A549 (cell line): Measurements from ENCODE around the gene FBXO28. TPM values are rescaled to one million over a fixed set of nuclear protein-coding genes. Genes with fewer than 3 reads are reported as not detected.

Experiments
- ATAC-seq, 2 experiments: fragments of 200-7000 bp in 1 of 2; fragments of >200 bp in 1 of 2; cut with Nextera tagmentation in 1 of 2; cut with Tn5 transposase in 1 of 2; 3 replicates each; pipeline versions ENCODE4 v1.8.0 to v1.9.1; 2018 to 2020; ENCODE audit warnings: mild to moderate bottlenecking in 1 of 2, moderate library complexity in 1 of 2
- CTCF ChIA-PET: fragments of 300-600 bp; sonication (Branson Sonifier 250); formaldehyde crosslinking; extraction: SDS; loops from one replicate; lab custom pipeline; 2021; ENCODE audit warnings: antibody characterized with exemption, inconsistent platforms; lab: Yijun Ruan, JAX
- POLR2A ChIA-PET: fragments of 350-600 bp; formaldehyde crosslinking; extraction: SDS; loops from one replicate; lab custom pipeline; 2021; ENCODE audit warnings: antibody characterized with exemption, inconsistent platforms; lab: Yijun Ruan, JAX
- DNase-seq, 2 experiments: peaks; one replicate each; pipeline versions ENCODE4 v3.0.0 to v3.0.0-alpha.2; 2011 to 2016; ENCODE audit warnings: low read depth in 1 of 2, low spot score in 1 of 2
- FAIRE-seq: peaks from 2 replicates; lab custom pipeline; 2011; peaks lifted over from hg19 to GRCh38; lab: Jason Lieb, UNC
- H3K27ac ChIP-seq, 2 experiments: fragments of >200 bp; sonication (Bioruptor Twin); formaldehyde crosslinking; 3 replicates each; pipeline ENCODE4 v1.5.1; 2016 to 2017
- H3K4me1 ChIP-seq: fragments of >200 bp; sonication (Bioruptor Twin); formaldehyde crosslinking; 3 replicates; pipeline ENCODE4 v1.6.1; 2016
- H3K4me2 ChIP-seq: fragments of >200 bp; sonication (Bioruptor Twin); formaldehyde crosslinking; 3 replicates; pipeline ENCODE4 v1.6.1; 2016
- H3K4me3 ChIP-seq: fragments of >200 bp; sonication (Bioruptor Twin); formaldehyde crosslinking; 3 replicates; pipeline ENCODE4 v1.5.1; 2016
- H3K9me3 ChIP-seq: fragments of >200 bp; sonication (Bioruptor Twin); formaldehyde crosslinking; 3 replicates; pipeline ENCODE4 v1.6.1; 2016
- BHLHE40 ChIP-seq: IDR thresholded peaks from 2 replicates; pipeline ENCODE4 v1.6.1; 2012; ENCODE audit warnings: low read depth, low read length, inconsistent platforms
- CBX2 ChIP-seq: fragments of 200-600 bp; sonication (generic); IDR thresholded peaks from 2 replicates; pipeline ENCODE4 v1.6.1; 2016; ENCODE audit warnings: low read depth, mild to moderate bottlenecking, borderline replicate concordance
- CBX8 ChIP-seq: fragments of 200-600 bp; sonication (generic); IDR thresholded peaks from 2 replicates; pipeline ENCODE4 v1.6.1; 2016
- CEBPB ChIP-seq, 2 experiments: fragments of >200 bp in 1 of 2; sonication (Bioruptor Twin) in 1 of 2; formaldehyde crosslinking in 1 of 2; IDR thresholded peaks; 2 replicates each; pipeline ENCODE4 v1.6.1; 2012 to 2016
- E2F6 ChIP-seq: IDR thresholded peaks from 2 replicates; pipeline ENCODE4 v1.6.1; 2012; ENCODE audit warnings: low read depth, borderline replicate concordance
- EHF ChIP-seq: fragments of 250-450 bp; sonication (Bioruptor Pico); IDR thresholded peaks from 2 replicates; pipeline ENCODE4 v1.5.0; 2020; ENCODE audit warnings: mild to moderate bottlenecking
- EP300 ChIP-seq, 2 experiments: fragments of >200 bp; sonication (Bioruptor Twin); formaldehyde crosslinking; IDR thresholded peaks; 2 replicates in 1 of 2; 3 replicates in 1 of 2; pipeline ENCODE4 v1.6.1; 2016 to 2017
- ESRRA ChIP-seq: fragments of 150-350 bp; IDR thresholded peaks from 2 replicates; pipeline ENCODE4 v1.6.1; 2014; ENCODE audit warnings: mild to moderate bottlenecking, low read length, borderline replicate concordance
- FOSL2 ChIP-seq, 2 experiments: fragments of 450-650 bp in 1 of 2; fragments of >200 bp in 1 of 2; sonication (Bioruptor Twin) in 1 of 2; formaldehyde crosslinking; IDR thresholded peaks; 2 replicates each; pipeline versions ENCODE4 v1.5.0 to v1.6.1; 2016 to 2020; ENCODE audit warnings: mild to moderate bottlenecking in 1 of 2, moderate library complexity in 1 of 2
- HEYL ChIP-seq: fragments of 250-450 bp; sonication (Bioruptor Pico); IDR thresholded peaks from 2 replicates; pipeline ENCODE4 v1.8.0; 2021; ENCODE audit warnings: mild to moderate bottlenecking, moderate library complexity
- HMGXB4 ChIP-seq: fragments of 250-450 bp; sonication (Bioruptor Pico); IDR thresholded peaks from 2 replicates; pipeline ENCODE4 v1.5.0; 2021; ENCODE audit warnings: mild to moderate bottlenecking, moderate library complexity, borderline replicate concordance
- HOXA7 ChIP-seq: fragments of 250-450 bp; sonication (Bioruptor Pico); IDR thresholded peaks from 2 replicates; pipeline ENCODE4 v1.5.0; 2020; ENCODE audit warnings: mild to moderate bottlenecking, moderate library complexity
- JUNB ChIP-seq: fragments of >200 bp; sonication (Bioruptor Twin); formaldehyde crosslinking; IDR thresholded peaks from 2 replicates; pipeline ENCODE4 v1.6.1; 2016
- NR3C1 ChIP-seq: fragments of >200 bp; sonication (Bioruptor Twin); formaldehyde crosslinking; IDR thresholded peaks from 3 replicates; pipeline ENCODE4 v1.6.1; 2017
- PHF8 ChIP-seq: fragments of 200-600 bp; sonication (generic); IDR thresholded peaks from 2 replicates; pipeline ENCODE4 v1.6.1; 2016; ENCODE audit warnings: low read depth, mild to moderate bottlenecking, antibody characterized with exemption, moderate library complexity, borderline replicate concordance
- POLR2AphosphoS2 ChIP-seq: conservative IDR thresholded peaks from 2 replicates; pipeline ENCODE4 v1.6.1; 2012; ENCODE audit warnings: low read length, improper control_type of control experiment, inconsistent platforms
- RARB ChIP-seq: fragments of 250-450 bp; sonication (Bioruptor Pico); IDR thresholded peaks from 2 replicates; pipeline ENCODE4 v1.8.0; 2021; ENCODE audit warnings: mild to moderate bottlenecking, moderate library complexity
- REST ChIP-seq: fragments of 200-600 bp; sonication (generic); IDR thresholded peaks from 2 replicates; pipeline ENCODE4 v1.6.1; 2016; ENCODE audit warnings: antibody characterized with exemption, mild to moderate bottlenecking, moderate library complexity
- RFX5 ChIP-seq: fragments of 450-650 bp; IDR thresholded peaks from 2 replicates; pipeline ENCODE4 v1.7.1; 2014; ENCODE audit warnings: antibody characterized with exemption, mild to moderate bottlenecking, moderate library complexity
- RNF2 ChIP-seq: fragments of 200-600 bp; sonication (generic); IDR thresholded peaks from 2 replicates; pipeline ENCODE4 v1.6.1; 2016; ENCODE audit warnings: low read depth, mild to moderate bottlenecking, antibody characterized with exemption, moderate library complexity, borderline replicate concordance
- SREBF2 ChIP-seq: fragments of 450-650 bp; IDR thresholded peaks from 2 replicates; pipeline ENCODE4 v1.6.1; 2014; ENCODE audit warnings: mild to moderate bottlenecking, moderate library complexity
- TFCP2L1 ChIP-seq: fragments of 250-450 bp; sonication (Bioruptor Pico); IDR thresholded peaks from 2 replicates; pipeline ENCODE4 v1.5.0; 2021; ENCODE audit warnings: mild to moderate bottlenecking
- TP53 ChIP-seq: fragments of 250-450 bp; sonication (Bioruptor Pico); IDR thresholded peaks from 2 replicates; pipeline ENCODE4 v1.5.0; 2021; ENCODE audit warnings: mild to moderate bottlenecking, moderate library complexity
- ZFP36 ChIP-seq: fragments of 450-650 bp; IDR thresholded peaks from 2 replicates; pipeline ENCODE4 v1.6.1; 2014; ENCODE audit warnings: borderline replicate concordance; ENCODE audit not compliant: partially characterized antibody
- ZNF302 ChIP-seq: fragments of 250-450 bp; sonication (Bioruptor Pico); IDR thresholded peaks from 2 replicates; pipeline ENCODE4 v1.9.0; 2021; ENCODE audit warnings: inconsistent platforms, mild to moderate bottlenecking, moderate library complexity
- ZSCAN20 ChIP-seq: fragments of 250-450 bp; sonication (Bioruptor Pico); IDR thresholded peaks from 2 replicates; pipeline ENCODE4 v1.8.0; 2022; ENCODE audit warnings: mild to moderate bottlenecking, moderate library complexity
- WGBS: methylation state at CpG from one replicate; pipeline ENCODE4 v1.1.6; 2017; ENCODE audit errors: missing lambda C conversion rate; 5-methylcytosine and 5-hydroxymethylcytosine counted together
- polyA plus RNA-seq, 4 experiments: library from polyadenylated mRNA; depleted of rRNA in 3 of 4; stranded (reverse); fragments of >200 nt; fragmentation: RNase III in 1 of 4; extraction: RNeasy Plus Mini Kit Qiagen cat#74134 plus additional on column Dnase treatment in 1 of 4; gene quantifications; 2 replicates in 3 of 4; 3 replicates in 1 of 4; pipeline ENCODE4 v1.2.3, GENCODE V29; 2011 to 2017

FBXO28 gene
- polyA plus RNA-seq, 2 of the 4 experiments (the other 2 are of a cell fraction), result 19.1 to 31.5 TPM

GRCh38 chr1:224065455-224065854 lies 48.5 kb upstream of the FBXO28 start:
- CTCF ChIA-PET, result interaction anchor here (0.5 to 3.1 kb wide), 2 partner anchors 14 to 1132 kb away, joined by 3 to 17 read pairs; no protein-coding TSS in a partner anchor
- no peak for FAIRE-seq

GRCh38 chr1:224067207-224067606 lies 46.7 kb upstream of the FBXO28 start:
- no peak for TF ChIP-seq E2F6
- TF ChIP-seq REST, result no peak
- no peak for TF ChIP-seq TP53
- TF ChIP-seq CBX2, result no peak
- no peak for TF ChIP-seq BHLHE40
- no peak for TF ChIP-seq NR3C1
- TF ChIP-seq TFCP2L1 (CRISPR knock-in tag), result no peak
- TF ChIP-seq ZFP36, result no peak
- no peak for TF ChIP-seq EP300 (IDR thresholded peaks at IDR 0.05)
- no peak for TF ChIP-seq HMGXB4 (CRISPR knock-in tag)
- TF ChIP-seq ZNF302, result no peak
- no peak for TF ChIP-seq ESRRA
- CTCF ChIA-PET, result interaction anchor here (1.1 kb wide), 1 partner anchor 12 kb away, joined by 3 read pairs; no protein-coding TSS in a partner anchor
- H3K4me1 ChIP-seq, result 0 out of 3 replicates have a peak, but pooled peaks cover 4% of the 10 kb centered on the region
- POLR2A ChIA-PET, result no interaction called here
- 0 out of 3 replicates have a peak, but pooled peaks cover 3% of the 10 kb centered on the region for H3K9me3 ChIP-seq
- H3K4me3 ChIP-seq, result no peak overlapping the region
- H3K4me2 ChIP-seq, result no peak overlapping the region
- FAIRE-seq (no peak), ATAC-seq (no peak), DNase-seq (no peak)
- H3K27ac ChIP-seq, result no peak overlapping the region

More at GRCh38 chr1:224065455-224065854, 48.5 kb upstream of the FBXO28 start:
- Histone ChIP-seq H3K27ac (no peak overlapping the region), H3K9me3 (no peaks in the 10 kb centered on the region), H3K4me2 (no peak overlapping the region), H3K4me3 (no peak overlapping the region), H3K4me1 (0 out of 3 replicates have a peak, but pooled peaks cover 4% of the 10 kb centered on the region)
- ATAC-seq, result no peak
- DNase-seq, result no peak
- WGBS, result 37% methylated on average over 2 of the region's 2 CpGs
- TF ChIP-seq SREBF2 (no peak), RFX5 (no peak), ZSCAN20 (CRISPR knock-in tag) (no peak)
- POLR2A ChIA-PET, result no interaction called here

GRCh38 chr1:224067621-224068457 lies 46.1 kb upstream of the FBXO28 start:
- CTCF ChIA-PET, result interaction anchor here (1.1 to 2.0 kb wide), 2 partner anchors 12 to 17 kb away, joined by 3 to 8 read pairs; no protein-coding TSS in a partner anchor
- no peak for TF ChIP-seq RARB (CRISPR knock-in tag)
- TF ChIP-seq FOSL2 (IDR thresholded peaks at IDR 0.05), result no peak
- TF ChIP-seq FOSL2 (CRISPR knock-in tag; IDR thresholded peaks at IDR 0.05), result no peak
- no peak for TF ChIP-seq CBX8
- no peak for TF ChIP-seq EHF (CRISPR knock-in tag)
- no peak for TF ChIP-seq CEBPB (IDR thresholded peaks at IDR 0.05)
- no peak for TF ChIP-seq POLR2AphosphoS2
- TF ChIP-seq HMGXB4 (CRISPR knock-in tag), result no peak
- no peak for TF ChIP-seq PHF8
- no peak for TF ChIP-seq JUNB
- TF ChIP-seq RNF2, result no peak
- no peak for TF ChIP-seq HEYL (CRISPR knock-in tag)
- no peak for TF ChIP-seq HOXA7

More at GRCh38 chr1:224067621-224068457, 46.1 kb upstream of the FBXO28 start:
- WGBS, result 45% methylated on average over 3 of the region's 3 CpGs
- H3K9me3 ChIP-seq, result peaks cover 9% of the 10 kb centered on the region
- no peak overlapping the region for H3K27ac ChIP-seq
- POLR2A ChIA-PET, result no interaction called here
- H3K4me2 ChIP-seq, result no peak overlapping the region
- FAIRE-seq, result no peak
- peak in 1 of 2 experiments; percentile 64; a peak in 2 of 6 replicates for ATAC-seq
- no peak overlapping the region for H3K4me3 ChIP-seq
- no peak for DNase-seq
- H3K4me1 ChIP-seq, result 0 out of 3 replicates have a peak, but pooled peaks cover 4% of the 10 kb centered on the region
